ENCODE measurements around the gene SCEL.

- TF ChIP-seq, protein P1, sequence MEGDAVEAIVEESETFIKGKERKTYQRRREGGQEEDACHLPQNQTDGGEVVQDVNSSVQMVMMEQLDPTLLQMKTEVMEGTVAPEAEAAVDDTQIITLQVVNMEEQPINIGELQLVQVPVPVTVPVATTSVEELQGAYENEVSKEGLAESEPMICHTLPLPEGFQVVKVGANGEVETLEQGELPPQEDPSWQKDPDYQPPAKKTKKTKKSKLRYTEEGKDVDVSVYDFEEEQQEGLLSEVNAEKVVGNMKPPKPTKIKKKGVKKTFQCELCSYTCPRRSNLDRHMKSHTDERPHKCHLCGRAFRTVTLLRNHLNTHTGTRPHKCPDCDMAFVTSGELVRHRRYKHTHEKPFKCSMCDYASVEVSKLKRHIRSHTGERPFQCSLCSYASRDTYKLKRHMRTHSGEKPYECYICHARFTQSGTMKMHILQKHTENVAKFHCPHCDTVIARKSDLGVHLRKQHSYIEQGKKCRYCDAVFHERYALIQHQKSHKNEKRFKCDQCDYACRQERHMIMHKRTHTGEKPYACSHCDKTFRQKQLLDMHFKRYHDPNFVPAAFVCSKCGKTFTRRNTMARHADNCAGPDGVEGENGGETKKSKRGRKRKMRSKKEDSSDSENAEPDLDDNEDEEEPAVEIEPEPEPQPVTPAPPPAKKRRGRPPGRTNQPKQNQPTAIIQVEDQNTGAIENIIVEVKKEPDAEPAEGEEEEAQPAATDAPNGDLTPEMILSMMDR (IDR thresholded peaks at IDR 0.05): no peak
- TF ChIP-seq EZH2phosphoT487 (IDR thresholded peaks at IDR 0.05): no peak
Observed at GRCh38 chr13:77574096-77574495, 38.6 kb downstream of the SCEL start.

Data from neural progenitor cell (in vitro differentiated cells).